SK-N-SH (cell line): ENCODE measurements around the gene CITED1. TPM values are rescaled to one million over a fixed set of nuclear protein-coding genes. Genes with fewer than 3 reads are reported as not detected.

ENCODE experiments used
- CTCF ChIA-PET: fragments of 300-600, 350-600 bp; formaldehyde crosslinking; extraction: SDS; loops from one replicate; lab custom pipeline; 2021; lab: Yijun Ruan, JAX
- POLR2A ChIA-PET: fragments of 350-600 bp; sonication (Branson Sonifier 250); formaldehyde crosslinking; extraction: SDS; loops from one replicate; lab custom pipeline; 2020; ENCODE audit warnings: antibody characterized with exemption, inconsistent platforms; lab: Yijun Ruan, JAX
- DNase-seq: peaks from one replicate; pipeline ENCODE4 v3.0.0; 2012
- H2AFZ ChIP-seq: fragments of 200-600 bp; sonication (generic); 2 replicates; pipeline ENCODE4 v1.8.1; 2016; ENCODE audit warnings: antibody characterized with exemption, mild to moderate bottlenecking, low read depth
- H3F3A ChIP-seq: fragments of 200-600 bp; sonication (generic); replicated peaks from 2 replicates; pipeline ENCODE3; 2016; ENCODE audit warnings: antibody characterized with exemption, mild to moderate bottlenecking; ENCODE audit not compliant: insufficient read depth
- H3K27ac ChIP-seq, 2 experiments: fragments of 200-500 bp in 1 of 2; fragments of 200-600 bp in 1 of 2; sonication (Bioruptor generic) in 1 of 2; sonication (generic), shearing (Covaris generic) in 1 of 2; 2 replicates each; pipeline versions ENCODE4 v1.5.1 to v1.6.1; 2014 to 2016; ENCODE audit warnings: low read depth in 2 of 2, inconsistent platforms in 1 of 2, low read length in 1 of 2, mild to moderate bottlenecking in 1 of 2, mixed read lengths in 1 of 2
- H3K27me3 ChIP-seq: fragments of 200-600 bp; sonication (generic), shearing (Covaris generic); 2 replicates; pipeline ENCODE4 v1.6.1; 2016; ENCODE audit warnings: mixed run types; ENCODE audit not compliant: insufficient read depth
- H3K36me3 ChIP-seq, 2 experiments: fragments of 200-500 bp in 1 of 2; fragments of 200-600 bp in 1 of 2; sonication (Bioruptor generic) in 1 of 2; sonication (generic) in 1 of 2; replicated peaks in 1 of 2; 2 replicates each; pipeline versions ENCODE3 to v1.5.1; 2014 to 2016; ENCODE audit warnings: low read length in 1 of 2, mild to moderate bottlenecking in 1 of 2; ENCODE audit not compliant: insufficient read depth in 2 of 2, control insufficient read depth in 1 of 2
- H3K4me1 ChIP-seq, 2 experiments: fragments of 200-500 bp in 1 of 2; fragments of 200-600 bp in 1 of 2; sonication (Bioruptor generic) in 1 of 2; sonication (generic), shearing (Covaris generic) in 1 of 2; 2 replicates each; pipeline versions ENCODE4 v1.5.1 to v1.6.1; 2014 to 2016; ENCODE audit warnings: low read depth in 1 of 2, low read length in 1 of 2, mixed run types in 1 of 2; ENCODE audit not compliant: insufficient read depth in 2 of 2, control insufficient read depth in 1 of 2
- H3K4me2 ChIP-seq: fragments of 200-600 bp; sonication (generic), shearing (Covaris generic); 2 replicates; pipeline ENCODE4 v1.6.1; 2017; ENCODE audit warnings: mixed run types
- H3K4me3 ChIP-seq, 2 experiments: fragments of 200-500 bp in 1 of 2; fragments of 200-600 bp in 1 of 2; sonication (Bioruptor generic) in 1 of 2; sonication (generic), shearing (Covaris generic) in 1 of 2; 2 replicates each; pipeline versions ENCODE4 v1.5.1 to v1.8.1; 2014 to 2016; ENCODE audit warnings: low read depth in 2 of 2, inconsistent platforms in 1 of 2, low read length in 1 of 2, mild to moderate bottlenecking in 1 of 2, mixed read lengths in 1 of 2, moderate library complexity in 1 of 2
- H3K79me2 ChIP-seq: fragments of 200-600 bp; sonication (generic); 2 replicates; pipeline ENCODE4 v1.8.1; 2017; ENCODE audit warnings: mild to moderate bottlenecking; ENCODE audit not compliant: insufficient read depth
- H3K9ac ChIP-seq: fragments of 200-600 bp; sonication (generic); 2 replicates; pipeline ENCODE4 v1.6.1; 2017; ENCODE audit warnings: mixed run types
- H3K9me2 ChIP-seq: fragments of 200-600 bp; sonication (generic); 2 replicates; pipeline ENCODE4 v1.6.1; 2017; ENCODE audit warnings: mixed run types
- H3K9me3 ChIP-seq: fragments of 200-600 bp; sonication (generic); 2 replicates; pipeline ENCODE4 v1.6.1; 2017; ENCODE audit warnings: mixed run types, mild to moderate bottlenecking, moderate library complexity
- H4K20me1 ChIP-seq: fragments of 200-600 bp; sonication (generic); 2 replicates; pipeline ENCODE4 v1.6.1; 2017; ENCODE audit warnings: mild to moderate bottlenecking, mixed run types; ENCODE audit not compliant: insufficient read depth
- CHD2 ChIP-seq: fragments of 150-350 bp; IDR thresholded peaks from 2 replicates; pipeline ENCODE4 v1.6.1; 2018; ENCODE audit warnings: low read length; ENCODE audit not compliant: partially characterized antibody
- EZH2phosphoT487 ChIP-seq: fragments of 200-600 bp; sonication (generic); IDR thresholded peaks from 2 replicates; pipeline ENCODE4 v1.6.1; 2017; ENCODE audit warnings: low read depth, mixed run types, mild to moderate bottlenecking, antibody characterized with exemption, moderate library complexity, borderline replicate concordance
- GABPA ChIP-seq: IDR thresholded peaks from 2 replicates; pipeline ENCODE4 v1.4.0; 2012; ENCODE audit warnings: low read depth, mild to moderate bottlenecking
- IRF3 ChIP-seq: fragments of 150-350 bp; IDR thresholded peaks from 2 replicates; pipeline ENCODE4 v1.6.1; 2016; ENCODE audit warnings: mild to moderate bottlenecking, low read depth, low read length
- JUND ChIP-seq: IDR thresholded peaks from 2 replicates; pipeline ENCODE4 v1.4.0; 2012
- MAX ChIP-seq: IDR thresholded peaks from 2 replicates; pipeline ENCODE4 v1.4.0; 2012; ENCODE audit warnings: low read depth
- MEF2A ChIP-seq: IDR thresholded peaks from 2 replicates; pipeline ENCODE4 v1.4.0; 2012; ENCODE audit warnings: low read depth, borderline replicate concordance
- NRF1 ChIP-seq: IDR thresholded peaks from 2 replicates; pipeline ENCODE4 v1.6.1; 2012; ENCODE audit warnings: low read depth, mild to moderate bottlenecking, low read length
- POLR2AphosphoS5 ChIP-seq: IDR thresholded peaks from 2 replicates; pipeline ENCODE4 v1.6.1; 2012; ENCODE audit warnings: low read depth, low read length
- RAD21 ChIP-seq: IDR thresholded peaks from 2 replicates; pipeline ENCODE4 v1.6.1; 2012; ENCODE audit warnings: mild to moderate bottlenecking, low read length
- RCOR1 ChIP-seq: fragments of 150-350 bp; IDR thresholded peaks from 2 replicates; pipeline ENCODE4 v1.6.1; 2017; ENCODE audit warnings: antibody characterized with exemption, low read length
- REST ChIP-seq: IDR thresholded peaks from 2 replicates; pipeline ENCODE4 v1.6.1; 2012; ENCODE audit warnings: mild to moderate bottlenecking, low read depth, low read length, moderate library complexity
- RXRA ChIP-seq: IDR thresholded peaks from 2 replicates; pipeline ENCODE4 v1.4.0; 2012; ENCODE audit warnings: low read depth, mild to moderate bottlenecking, borderline replicate concordance
- TAF1 ChIP-seq: IDR thresholded peaks from 2 replicates; pipeline ENCODE4 v1.6.1; 2012; ENCODE audit warnings: low read depth, mild to moderate bottlenecking, low read length, moderate library complexity, borderline replicate concordance
- USF1 ChIP-seq: IDR thresholded peaks from 2 replicates; pipeline ENCODE4 v1.4.0; 2012; ENCODE audit warnings: low read depth, borderline replicate concordance
- YY1 ChIP-seq: IDR thresholded peaks from 2 replicates; pipeline ENCODE4 v1.4.0; 2012; ENCODE audit warnings: low read depth, mild to moderate bottlenecking
- WGBS: methylation state at CpG from one replicate; pipeline ENCODE4 v1.1.6; 2017; ENCODE audit warnings: low lambda C conversion rate; 5-methylcytosine and 5-hydroxymethylcytosine counted together
- polyA plus RNA-seq, 3 experiments: library from polyadenylated mRNA; depleted of rRNA; stranded (reverse); fragments of >200 nt; gene quantifications; 2 replicates each; pipeline ENCODE4 v1.2.3, GENCODE V29; 2012

Gene CITED1
- polyA plus RNA-seq, 1 of the 3 experiments (the other 2 are of a cell fraction), result 0.44 TPM

GRCh38 chrX:72255445-72255844 lies 50.3 kb downstream of the CITED1 start:
- CTCF ChIA-PET, result interaction anchor here (1.8 kb wide), 1 partner anchor 11 kb away, joined by 14 read pairs; no protein-coding TSS in a partner anchor
- no peak for TF ChIP-seq MAX
- no peak for TF ChIP-seq RCOR1
- TF ChIP-seq JUND, result no peak
- no peak for TF ChIP-seq REST
- no peaks in the 10 kb centered on the region for H3K79me2 ChIP-seq
- no peak overlapping the region for H3K4me2 ChIP-seq
- no peaks in the 10 kb centered on the region for H3K27me3 ChIP-seq
- WGBS, result 59% methylated on average over 24 of the region's 24 CpGs
- no peak overlapping the region for H2AFZ ChIP-seq
- no peak overlapping the region for H3K9ac ChIP-seq
- no peaks in the 10 kb centered on the region for H3K36me3 ChIP-seq
- H3K4me3 ChIP-seq, result no peak overlapping the region
- peaks cover 2% of the 10 kb centered on the region for H3F3A ChIP-seq
- H3K27ac ChIP-seq, result no peak overlapping the region
- DNase-seq, result no peak
- POLR2A ChIA-PET, result no interaction called here
- no peaks in the 10 kb centered on the region for H3K9me3 ChIP-seq
- no peaks in the 10 kb centered on the region for H3K4me1 ChIP-seq
- no peaks in the 10 kb centered on the region for H3K9me2 ChIP-seq
- H4K20me1 ChIP-seq, result no peaks in the 10 kb centered on the region

GRCh38 chrX:72254816-72255215 lies 50.9 kb downstream of the CITED1 start:
- H3F3A ChIP-seq, result peaks cover 2% of the 10 kb centered on the region
- POLR2A ChIA-PET, result no interaction called here
- H3K4me3 ChIP-seq, result no peak overlapping the region
- no peaks in the 10 kb centered on the region for H3K9me3 ChIP-seq
- no peaks in the 10 kb centered on the region for H3K79me2 ChIP-seq
- no peaks in the 10 kb centered on the region for H3K27me3 ChIP-seq
- H4K20me1 ChIP-seq, result no peaks in the 10 kb centered on the region
- H3K27ac ChIP-seq, result no peak overlapping the region
- H3K4me2 ChIP-seq, result no peak overlapping the region
- no peak overlapping the region for H3K9ac ChIP-seq
- H3K9me2 ChIP-seq, result no peaks in the 10 kb centered on the region
- no peaks in the 10 kb centered on the region for H3K4me1 ChIP-seq
- TF ChIP-seq GABPA, result no peak
- TF ChIP-seq YY1, result no peak
- TF ChIP-seq POLR2AphosphoS5, result no peak
- no peak for TF ChIP-seq EZH2phosphoT487
- no peak for TF ChIP-seq IRF3
- no peak for TF ChIP-seq TAF1
- TF ChIP-seq CHD2, result no peak
- TF ChIP-seq RXRA, result no peak
- TF ChIP-seq USF1, result no peak
- TF ChIP-seq MEF2A, result no peak
- no peak for TF ChIP-seq NRF1
- TF ChIP-seq RAD21, result no peak
- TF ChIP-seq JUND, result no peak
- peak; percentile 33 for DNase-seq
- H3K36me3 ChIP-seq, result no peaks in the 10 kb centered on the region
- CTCF ChIA-PET, result interaction anchor here (0.8 to 1.8 kb wide), 3 partner anchors 10 to 286 kb away, joined by 3 to 14 read pairs (median 4); partner anchors contain the start of gene RPS4X
- WGBS, result 82% methylated on average over 17 of the region's 17 CpGs
- H2AFZ ChIP-seq, result no peak overlapping the region
